ENCODE measurements around the gene FUT1. TPM values are rescaled to one million over a fixed set of nuclear protein-coding genes. Genes with fewer than 3 reads are reported as not detected.

The FUT1 gene
- total and polyA plus RNA-seq, 4 donors = 0.48 to 6.8 (median 1.0) TPM

- TF ChIP-seq FOXA2 (IDR thresholded peaks at IDR 0.05) (no peak), FOXA1 (IDR thresholded peaks at IDR 0.05) (no peak), MAX (IDR thresholded peaks at IDR 0.05) (no peak), TAF1 (conservative IDR thresholded peaks at IDR 0.05) (no peak), CTCF (IDR thresholded peaks at IDR 0.05; ENCODE audit: low read depth, low read length, missing input control) (peak; percentile 10), REST (IDR thresholded peaks at IDR 0.05) (no peak)
- Histone ChIP-seq H3K9ac (ENCODE audit: low read depth in 1 of 2, low read length in 2 of 2) (no peak overlapping the region), H3K36me3 (ENCODE audit: control insufficient read depth in 4 of 4, insufficient read depth in 3 of 4, low read depth in 1 of 4, low read length in 3 of 4) (no peaks in the 10 kb centered on the region), H3K9me3 (ENCODE audit: control insufficient read depth in 4 of 4, low read length in 3 of 4) (no peaks in the 10 kb centered on the region), H3K4me1 (ENCODE audit: control insufficient read depth in 4 of 4, insufficient read depth in 4 of 4, low read length in 3 of 4) (peaks cover 0 to 6% (median 1%) of the 10 kb centered on the region in 4 donors), H3K4me3 (ENCODE audit: low read depth in 1 of 3, low read length in 3 of 3) (peak overlapping the region in 1 of 3 donors; percentile 9), H3K27me3 (ENCODE audit: control insufficient read depth in 4 of 4, insufficient read depth in 4 of 4, low read length in 3 of 4) (no peaks in the 10 kb centered on the region), H3K27ac (ENCODE audit: low read depth in 1 of 2, low read length in 2 of 2) (no peak overlapping the region)
- no peak for DNase-seq (ENCODE audit: low spot score)
- WGBS = 52% methylated on average over 77 of the region's 77 CpGs
These were observed 23.4 kb downstream of the FUT1 start for GRCh38 chr19:48728911-48729664.

GRCh38 chr19:48726556-48726955, 25.9 kb downstream of the FUT1 start:
- Histone ChIP-seq H3K36me3 (ENCODE audit: control insufficient read depth in 4 of 4, insufficient read depth in 3 of 4, low read depth in 1 of 4, low read length in 3 of 4) (no peaks in the 10 kb centered on the region), H3K9ac (ENCODE audit: low read depth in 1 of 2, low read length in 2 of 2) (no peak overlapping the region), H3K4me3 (ENCODE audit: low read depth in 1 of 3, low read length in 3 of 3) (no peak overlapping the region), H3K9me3 (ENCODE audit: control insufficient read depth in 4 of 4, low read length in 3 of 4) (no peaks in the 10 kb centered on the region), H3K4me1 (ENCODE audit: control insufficient read depth in 4 of 4, insufficient read depth in 4 of 4, low read length in 3 of 4) (peaks cover 0 to 6% (median 1%) of the 10 kb centered on the region in 4 donors), H3K27ac (ENCODE audit: low read depth in 1 of 2, low read length in 2 of 2) (peak overlapping the region in 1 of 2 donors; percentile 9), H3K27me3 (ENCODE audit: control insufficient read depth in 4 of 4, insufficient read depth in 4 of 4, low read length in 3 of 4) (no peaks in the 10 kb centered on the region)
- no peak for DNase-seq (ENCODE audit: low spot score)
- WGBS = 83% methylated on average over 2 of the region's 2 CpGs
- TF ChIP-seq GABPA (IDR thresholded peaks at IDR 0.05 in 1 of 2, conservative IDR thresholded peaks at IDR 0.05 in 1 of 2) (peak; percentile 67 to 78), ZBTB33 (IDR thresholded peaks at IDR 0.05) (no peak)

All from liver (tissue), 9 donors.